Progenitor cell of endocrine pancreas (in vitro differentiated cells): ENCODE results near the gene PTEN. TPM values are rescaled to one million over a fixed set of nuclear protein-coding genes. Genes with fewer than 3 reads are reported as not detected.

ENCODE experiments used
- DNase-seq: peaks from one replicate; pipeline ENCODE4 v3.0.0; 2021; ENCODE audit warnings: low spot score; ENCODE audit not compliant: unreplicated experiment
- H3K27ac Mint-ChIP-seq: 2 replicates; pipeline ENCODE4 v1.8.0; 2021; ENCODE audit warnings: mild to moderate bottlenecking, moderate library complexity, mixed read lengths
- H3K27me3 Mint-ChIP-seq: 2 replicates; pipeline ENCODE4 v1.8.0; 2021; ENCODE audit warnings: mixed read lengths
- H3K36me3 Mint-ChIP-seq: 2 replicates; pipeline ENCODE4 v1.8.0; 2022; ENCODE audit warnings: mixed read lengths; ENCODE audit not compliant: insufficient read depth
- H3K4me1 Mint-ChIP-seq: 2 replicates; pipeline ENCODE4 v1.8.0; 2021; ENCODE audit warnings: low read depth, mixed read lengths
- H3K4me3 Mint-ChIP-seq: 2 replicates; pipeline ENCODE4 v1.8.0; 2021; ENCODE audit warnings: low read depth, mild to moderate bottlenecking, moderate library complexity, mixed read lengths
- H3K9me3 Mint-ChIP-seq: 2 replicates; pipeline ENCODE4 v1.8.0; 2021; ENCODE audit warnings: low read depth, mixed read lengths
- CTCF ChIP-seq: fragments of 200-600 bp; sonication (generic); IDR thresholded peaks from one replicate; pipeline ENCODE4 v1.5.0; 2021; ENCODE audit warnings: antibody characterized with exemption, mild to moderate bottlenecking; ENCODE audit not compliant: unreplicated experiment
- total RNA-seq: library from RNA; stranded (reverse); gene quantifications from 2 replicates; pipeline ENCODE4 v1.2.1, GENCODE V29; 2021

PTEN gene
- total RNA-seq, 1 donor from 2014 or later, result 66.7 TPM

DNA sequence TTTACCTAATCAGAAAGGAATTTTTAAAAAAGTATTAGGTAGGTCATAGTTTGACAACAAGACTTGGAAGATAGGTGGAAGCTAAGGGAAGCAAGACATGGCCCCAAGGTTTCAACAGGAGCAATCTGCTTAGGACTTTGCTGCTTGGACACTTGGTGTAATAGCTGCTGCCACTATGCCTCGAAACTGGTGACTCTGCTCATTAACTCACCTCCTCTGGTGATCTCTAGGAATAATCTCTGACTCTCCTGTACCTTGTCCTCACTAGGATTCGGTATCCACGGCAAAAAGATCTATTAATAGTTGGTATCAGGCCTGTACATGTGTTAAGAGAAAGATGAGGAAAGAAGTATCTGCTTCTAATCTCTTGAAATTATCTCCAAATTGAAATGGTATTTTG is 53.1 kb downstream of the PTEN start:
- no peak for TF ChIP-seq CTCF

GRCh38 chr10:87918254-87918859 is 54.9 kb downstream of the PTEN start:
- TF ChIP-seq CTCF, result no peak
- Mint-ChIP-seq H3K4me1 (peaks cover 8% of the 10 kb centered on the region), H3K4me3 (no peak overlapping the region), H3K36me3 (peaks cover 23% of the 10 kb centered on the region), H3K27me3 (no peaks in the 10 kb centered on the region), H3K9me3 (peaks cover 12% of the 10 kb centered on the region), H3K27ac (no peak overlapping the region)
- DNase-seq, result no peak

More for the DNA sequence above, 53.1 kb downstream of the PTEN start:
- Mint-ChIP-seq H3K27me3 (no peaks in the 10 kb centered on the region), H3K4me1 (peaks cover 6% of the 10 kb centered on the region), H3K4me3 (no peak overlapping the region), H3K9me3 (peaks cover 22% of the 10 kb centered on the region), H3K27ac (no peak overlapping the region), H3K36me3 (peaks cover 34% of the 10 kb centered on the region)
- DNase-seq, result no peak

GRCh38 chr10:87920538-87920937 is 57.1 kb downstream of the PTEN start:
- Mint-ChIP-seq H3K4me1 (peaks cover 9% of the 10 kb centered on the region), H3K4me3 (no peak overlapping the region), H3K27ac (no peak overlapping the region), H3K36me3 (peaks cover 22% of the 10 kb centered on the region), H3K27me3 (no peaks in the 10 kb centered on the region), H3K9me3 (peaks cover 3% of the 10 kb centered on the region)
- TF ChIP-seq CTCF, result no peak
- DNase-seq, result no peak

DNA sequence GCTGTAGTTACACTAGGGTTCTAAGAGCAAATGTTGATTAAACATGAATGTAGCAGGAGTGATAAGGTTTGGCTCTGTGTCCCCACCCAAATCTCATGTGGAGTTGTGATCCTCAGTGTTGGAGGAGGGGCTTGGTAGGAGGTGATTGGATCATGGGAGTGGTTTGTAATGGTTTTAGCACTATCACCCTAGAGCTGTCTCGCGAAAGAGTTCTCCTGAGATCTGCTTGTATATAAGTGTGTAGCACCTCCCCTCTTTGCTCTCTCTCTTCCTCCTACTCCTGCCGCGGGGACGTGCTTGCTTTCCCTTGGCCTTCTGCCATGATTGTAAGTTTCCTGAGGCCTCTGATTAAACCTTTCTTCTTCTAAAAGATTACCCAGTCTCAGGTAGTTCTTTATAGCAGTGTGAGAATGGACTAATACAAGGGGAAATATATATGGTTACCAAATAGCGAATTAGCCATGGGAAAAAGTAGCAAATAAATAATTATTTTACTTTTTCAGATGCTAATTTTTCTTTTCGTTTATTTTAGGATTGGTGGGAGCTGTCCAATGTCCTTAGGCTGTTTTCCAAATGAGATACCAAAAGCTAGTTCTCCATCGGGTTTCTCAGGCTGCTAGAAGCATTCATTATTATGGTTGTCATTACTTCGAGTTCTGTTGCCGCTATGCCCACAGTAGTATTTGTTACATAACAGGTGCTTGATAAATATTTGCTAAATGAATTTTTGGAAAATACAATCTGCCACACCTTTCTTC is 58.7 kb downstream of the PTEN start:
- TF ChIP-seq CTCF, result no peak
- no peak overlapping the region for H3K4me3 Mint-ChIP-seq
- DNase-seq, result no peak
- peaks cover 28% of the 10 kb centered on the region for H3K36me3 Mint-ChIP-seq
- no peak overlapping the region for H3K27ac Mint-ChIP-seq
- H3K4me1 Mint-ChIP-seq, result peaks cover 8% of the 10 kb centered on the region
- H3K9me3 Mint-ChIP-seq, result peaks cover 3% of the 10 kb centered on the region
- H3K27me3 Mint-ChIP-seq, result no peaks in the 10 kb centered on the region

DNA sequence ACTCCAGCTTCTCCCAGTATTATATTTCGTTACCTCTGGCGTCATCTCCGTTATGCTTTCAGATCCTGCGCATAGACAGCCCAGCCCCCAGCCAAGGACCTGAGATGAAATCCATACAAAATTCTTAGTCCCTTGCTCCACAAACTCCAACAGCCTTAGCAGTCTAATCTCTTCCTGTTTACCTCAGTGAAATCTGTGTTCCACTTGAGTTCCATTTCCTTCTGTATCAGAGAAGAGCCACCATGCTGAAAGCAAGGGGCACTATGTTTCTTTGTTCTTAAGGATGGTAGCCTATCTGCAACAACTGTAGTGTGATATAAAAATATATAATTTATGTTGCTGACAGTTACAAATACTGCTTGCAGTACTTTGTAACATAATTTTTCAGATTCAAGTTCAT is 59.8 kb downstream of the PTEN start:
- Mint-ChIP-seq H3K4me1 (peaks cover 8% of the 10 kb centered on the region), H3K27me3 (no peaks in the 10 kb centered on the region), H3K9me3 (peaks cover 3% of the 10 kb centered on the region), H3K4me3 (no peak overlapping the region), H3K36me3 (peaks cover 32% of the 10 kb centered on the region), H3K27ac (no peak overlapping the region)
- no peak for TF ChIP-seq CTCF
- DNase-seq, result no peak
